GM06990 (cell line): ENCODE data around the gene TECPR1.
"Not testable (repeated sequence)": the region's sequence is repeated elsewhere in the genome, so short reads cannot be mapped to it uniquely, and the experiment has no call there.

Experiments
- DNase-seq: peaks from one replicate; pipeline ENCODE4 v3.0.0-alpha.2; 2011; ENCODE audit not compliant: insufficient read length; ENCODE audit errors: extremely low read depth
- H3K27me3 ChIP-seq: replicated peaks from 2 replicates; pipeline ENCODE4 v1.6.0; 2011; ENCODE audit warnings: low read length; ENCODE audit not compliant: control insufficient read depth, insufficient read depth
- H3K36me3 ChIP-seq: 2 replicates; pipeline ENCODE4 v1.5.1; 2011; ENCODE audit warnings: low read length; ENCODE audit not compliant: control insufficient read depth, insufficient read depth
- H3K4me3 ChIP-seq: replicated peaks from 2 replicates; pipeline ENCODE4 v1.5.1; 2011; ENCODE audit warnings: low read depth, mild to moderate bottlenecking, control low read depth, low read length
- TF ChIP-seq, protein P1 (sequence below): IDR thresholded peaks from 2 replicates; pipeline ENCODE4 v1.5.1; 2011; ENCODE audit warnings: low read length, control low read depth, mild to moderate bottlenecking, inconsistent platforms; ENCODE audit not compliant: insufficient read depth, poor library complexity, severe bottlenecking

The TECPR1 gene

GRCh38 chr7:98222533-98223195, 29.4 kb downstream of the TECPR1 start:
- TF ChIP-seq, protein P1, sequence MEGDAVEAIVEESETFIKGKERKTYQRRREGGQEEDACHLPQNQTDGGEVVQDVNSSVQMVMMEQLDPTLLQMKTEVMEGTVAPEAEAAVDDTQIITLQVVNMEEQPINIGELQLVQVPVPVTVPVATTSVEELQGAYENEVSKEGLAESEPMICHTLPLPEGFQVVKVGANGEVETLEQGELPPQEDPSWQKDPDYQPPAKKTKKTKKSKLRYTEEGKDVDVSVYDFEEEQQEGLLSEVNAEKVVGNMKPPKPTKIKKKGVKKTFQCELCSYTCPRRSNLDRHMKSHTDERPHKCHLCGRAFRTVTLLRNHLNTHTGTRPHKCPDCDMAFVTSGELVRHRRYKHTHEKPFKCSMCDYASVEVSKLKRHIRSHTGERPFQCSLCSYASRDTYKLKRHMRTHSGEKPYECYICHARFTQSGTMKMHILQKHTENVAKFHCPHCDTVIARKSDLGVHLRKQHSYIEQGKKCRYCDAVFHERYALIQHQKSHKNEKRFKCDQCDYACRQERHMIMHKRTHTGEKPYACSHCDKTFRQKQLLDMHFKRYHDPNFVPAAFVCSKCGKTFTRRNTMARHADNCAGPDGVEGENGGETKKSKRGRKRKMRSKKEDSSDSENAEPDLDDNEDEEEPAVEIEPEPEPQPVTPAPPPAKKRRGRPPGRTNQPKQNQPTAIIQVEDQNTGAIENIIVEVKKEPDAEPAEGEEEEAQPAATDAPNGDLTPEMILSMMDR = no peak
- no peaks in the 10 kb centered on the region for H3K27me3 ChIP-seq
- no peak for DNase-seq

DNA sequence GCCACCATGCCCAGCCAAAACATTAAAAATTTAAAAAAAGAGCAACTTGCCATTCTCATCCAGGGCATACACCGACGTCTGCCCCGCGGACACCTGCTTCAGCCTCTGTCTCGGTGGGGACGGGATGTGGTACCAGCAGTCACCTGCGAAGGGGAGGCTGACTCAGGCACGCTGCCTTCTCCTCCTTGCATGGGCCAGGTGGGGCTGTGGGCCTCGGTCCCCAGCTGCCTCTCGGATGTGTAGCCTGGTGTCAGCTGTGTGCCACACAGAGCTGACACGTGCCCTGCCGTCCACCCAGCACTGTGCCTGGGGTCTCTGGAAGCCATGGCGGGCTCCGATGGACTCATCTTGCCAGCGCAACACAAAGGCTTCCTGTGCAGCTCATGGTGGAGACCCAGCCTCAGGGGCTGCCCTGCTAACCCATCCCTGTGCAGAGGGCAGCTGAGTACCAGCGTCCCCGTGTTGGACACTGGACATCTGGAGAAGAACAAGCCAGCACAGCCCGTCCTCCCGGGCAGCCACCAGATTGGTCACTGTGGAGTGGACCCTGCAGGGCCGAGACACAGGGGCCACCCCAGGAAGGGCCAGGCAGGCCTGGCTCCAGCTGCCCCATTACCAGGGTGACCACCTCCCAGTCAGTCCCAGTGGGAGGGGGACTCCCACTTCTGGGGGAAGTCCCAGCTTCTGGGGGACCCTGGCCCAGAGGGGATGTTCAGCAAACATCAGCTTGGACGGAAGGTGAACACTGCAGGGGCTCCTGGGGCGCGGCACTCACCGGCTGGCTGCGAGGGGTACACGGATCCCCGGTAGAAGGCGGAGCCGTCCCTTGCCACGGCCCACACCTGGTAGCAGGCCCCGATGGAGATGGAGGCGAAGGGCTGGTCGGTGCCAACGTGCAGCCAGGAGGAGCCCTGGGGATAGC, 30.2 kb downstream of the TECPR1 start:
- DNase-seq = no peak
- TF ChIP-seq, protein P1 = no peak
- H3K4me3 ChIP-seq = no peak overlapping the region
- peaks cover 11% of the 10 kb centered on the region for H3K36me3 ChIP-seq
- H3K27me3 ChIP-seq = no peaks in the 10 kb centered on the region

More at GRCh38 chr7:98222533-98223195, 29.4 kb downstream of the TECPR1 start:
- no peak overlapping the region for H3K4me3 ChIP-seq
- H3K36me3 ChIP-seq = peaks cover 11% of the 10 kb centered on the region

- H3K4me3 ChIP-seq, H3K27me3 ChIP-seq, DNase-seq, H3K36me3 ChIP-seq: not testable (repeated sequence)
Observed at GRCh38 chr7:98219382-98219781, 32.6 kb downstream of the TECPR1 start.

GRCh38 chr7:98217623-98218582, 34.1 kb downstream of the TECPR1 start:
- Histone ChIP-seq H3K27me3 (no peaks in the 10 kb centered on the region), H3K36me3 (peaks cover 9% of the 10 kb centered on the region), H3K4me3 (no peak overlapping the region)
- no peak for DNase-seq
- TF ChIP-seq, protein P1 = no peak

DNA sequence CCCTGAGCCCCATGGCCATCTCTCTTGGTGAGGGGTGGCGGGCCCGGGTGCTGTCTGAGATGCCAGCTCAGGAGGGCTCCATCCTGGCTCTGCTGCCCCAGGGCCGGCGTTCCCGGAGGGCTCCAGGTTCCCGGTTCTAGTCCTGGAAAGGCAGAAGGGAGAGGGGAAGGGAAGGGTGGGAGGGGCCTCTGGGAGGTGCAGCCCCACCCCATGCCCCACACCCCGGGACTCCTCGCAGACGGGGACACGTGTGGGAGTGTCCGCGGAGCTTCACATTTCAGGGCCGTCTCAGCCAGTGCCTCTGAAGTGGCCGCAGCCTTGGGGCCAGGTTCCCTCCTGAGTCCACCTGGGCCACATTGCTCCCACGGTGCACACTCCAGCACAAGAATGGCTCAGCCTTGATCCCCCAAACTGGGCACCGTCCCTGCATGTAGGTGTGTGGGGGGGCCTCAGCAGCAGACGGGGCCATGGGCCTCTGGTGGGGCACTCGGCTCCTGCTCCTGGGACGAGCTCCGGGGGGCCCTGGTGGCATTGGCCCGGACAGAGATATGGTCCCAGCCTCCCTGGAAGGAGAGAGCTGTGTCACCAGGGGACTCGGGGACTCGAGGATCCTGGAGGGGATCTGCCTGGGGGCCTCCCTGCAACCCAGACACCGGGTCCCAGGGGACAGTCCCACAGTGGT, 35.0 kb downstream of the TECPR1 start:
- no peak overlapping the region for H3K4me3 ChIP-seq
- no peak for DNase-seq
- H3K27me3 ChIP-seq = no peaks in the 10 kb centered on the region
- TF ChIP-seq, protein P1 = no peak
- peaks cover 5% of the 10 kb centered on the region for H3K36me3 ChIP-seq
